GM19397 (cell line): ENCODE data around the gene CNGA1.

Source experiments
- ATAC-seq: cut with Tn5 transposase; IDR thresholded peaks from one replicate; pipeline ENCODE4 v1.9.1; 2021; ENCODE audit warnings: mild to moderate bottlenecking, moderate library complexity; ENCODE audit not compliant: unreplicated experiment

The CNGA1 gene

DNA sequence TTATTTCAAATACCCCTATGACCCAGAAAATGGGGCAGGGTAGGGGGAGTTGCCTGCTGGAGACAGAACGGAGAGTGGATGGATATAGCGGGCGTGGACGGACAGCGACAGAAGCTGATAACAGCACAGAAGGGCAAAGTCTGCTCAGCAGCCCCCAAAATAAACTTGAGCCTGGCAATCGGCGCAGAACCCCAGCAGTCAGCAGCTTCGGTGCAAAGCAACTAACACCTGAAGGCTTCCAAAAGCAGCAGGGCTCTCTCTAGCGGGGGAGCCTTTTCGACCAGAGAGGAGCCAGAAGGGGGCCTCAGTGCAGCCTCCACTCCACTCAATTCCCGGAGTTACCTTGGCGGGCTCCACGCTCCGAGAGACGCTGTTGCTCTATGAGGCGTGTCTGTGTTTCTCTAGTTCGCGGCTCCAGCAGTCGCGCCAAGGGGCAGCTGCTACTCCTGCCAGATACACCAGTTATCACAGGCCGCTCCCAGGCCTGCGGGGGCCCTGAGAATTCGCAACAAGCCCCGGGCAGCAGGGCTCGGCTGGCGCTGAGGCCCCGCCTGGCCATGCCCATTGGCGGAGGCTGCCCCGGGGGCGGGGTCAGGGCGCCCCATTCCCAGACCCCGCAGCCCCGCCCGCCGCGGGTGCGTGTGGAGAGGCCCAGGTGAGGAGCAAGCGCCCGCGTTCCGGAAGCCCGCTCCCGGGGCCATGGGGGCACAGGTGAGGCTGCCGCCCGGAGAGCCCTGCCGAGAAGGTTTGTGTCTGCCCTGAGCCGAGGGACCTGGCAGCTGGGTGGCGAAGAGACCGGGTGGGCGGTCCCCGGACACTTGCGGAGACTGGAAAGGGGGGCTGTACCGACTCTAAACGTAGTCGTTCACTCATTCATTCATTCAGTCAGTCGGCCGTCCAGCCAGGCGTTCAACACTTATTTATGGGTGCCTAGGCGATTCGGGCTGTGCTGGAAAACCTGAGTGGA, at the start of gene CNGA1, which contains the start of gene NIPAL1:
CNGA1 (minus strand) TSS at position 541 of the 967 bp plus-strand sequence. CDS start 63,992 bp downstream, outside the sequence.
NIPAL1 (plus strand) TSS at position 632 of the 967 bp plus-strand sequence; CDS start at position 700, 68 bp downstream.
- peak; percentile 91 for ATAC-seq

DNA sequence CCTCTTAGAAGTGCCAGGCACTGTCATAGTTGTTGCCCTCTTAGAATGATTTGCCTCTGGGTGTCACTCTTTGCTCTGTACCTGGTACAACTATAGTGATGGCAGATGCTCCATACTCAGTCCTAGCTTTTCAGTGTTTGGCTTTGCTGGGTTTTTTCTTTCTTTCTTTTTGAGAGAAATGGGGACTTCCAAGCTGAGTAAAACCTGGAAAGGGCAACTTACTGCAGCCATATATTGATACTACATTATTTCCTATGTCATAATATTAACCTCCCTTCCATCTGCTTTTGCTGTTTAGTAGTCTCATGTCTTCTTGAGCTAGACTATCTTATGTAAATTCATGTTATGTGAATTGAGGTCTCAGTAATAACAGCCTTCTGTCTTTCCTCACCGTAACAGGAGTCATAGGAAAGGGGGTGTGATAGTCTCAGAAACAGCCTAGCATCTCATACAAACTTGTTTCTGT, 49.1 kb upstream of the CNGA1 start:
- ATAC-seq: peak; percentile 64

DNA sequence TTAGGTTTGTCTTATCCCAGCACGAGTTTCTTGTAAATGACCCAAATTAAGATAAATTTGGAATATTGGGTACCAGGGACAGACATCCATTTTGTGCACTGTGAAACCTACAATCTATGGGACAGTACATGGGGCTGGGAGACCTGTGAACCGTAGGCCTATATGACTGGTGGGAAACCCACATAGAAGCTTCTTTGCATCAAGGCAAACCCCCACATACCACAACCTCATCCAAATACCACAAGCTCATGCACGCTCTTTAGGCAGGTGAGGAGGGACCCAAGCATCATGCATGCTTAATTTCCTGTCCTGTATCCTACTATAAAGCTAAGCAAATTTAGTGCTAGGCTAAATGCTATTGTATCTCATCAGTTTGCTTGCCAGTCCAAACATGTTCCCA, 47.9 kb upstream of the CNGA1 start:
- ATAC-seq: no peak

DNA sequence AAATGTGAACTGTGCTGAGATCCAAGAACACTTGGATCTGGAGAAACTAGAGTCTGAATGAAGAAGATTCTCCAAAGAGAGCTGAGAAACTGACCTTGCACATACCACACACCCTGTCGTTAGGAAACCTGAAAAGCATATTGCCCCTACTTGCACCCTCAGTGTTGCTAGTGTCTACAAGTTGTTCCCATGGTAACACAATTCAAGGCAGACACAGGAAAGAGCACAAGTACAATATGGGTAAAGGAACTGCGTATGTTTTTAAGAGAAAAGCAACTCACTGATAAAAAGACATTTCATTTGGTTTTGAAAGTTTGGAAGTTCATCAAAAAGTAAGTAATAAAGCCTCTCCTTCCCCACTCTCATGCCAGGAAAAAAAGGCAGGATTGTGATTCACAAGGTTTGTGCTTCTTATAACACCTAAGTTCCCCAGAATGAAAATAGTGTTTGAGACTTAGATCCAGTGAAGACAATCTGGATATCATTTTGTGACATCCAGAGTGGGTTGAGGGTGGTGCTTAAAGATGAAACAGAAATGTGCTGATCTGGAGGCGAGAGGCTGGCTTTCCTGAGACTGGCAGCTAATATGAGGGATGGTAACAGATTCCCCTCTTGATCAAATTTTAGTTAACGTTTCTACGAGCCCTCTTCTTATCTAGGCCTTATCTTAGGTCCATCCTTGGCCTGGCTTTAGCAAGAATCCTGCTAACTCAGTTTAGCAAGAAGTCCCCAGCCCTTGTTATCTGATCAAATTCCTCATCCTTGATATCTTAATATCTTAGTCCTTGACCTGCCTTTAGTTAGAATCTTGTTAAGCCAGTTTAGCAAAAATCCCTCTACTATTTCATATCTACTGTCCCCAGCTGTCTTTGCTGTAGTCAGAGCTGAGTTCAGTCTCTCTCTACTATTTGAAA, 42.4 kb upstream of the CNGA1 start:
- no peak for ATAC-seq

DNA sequence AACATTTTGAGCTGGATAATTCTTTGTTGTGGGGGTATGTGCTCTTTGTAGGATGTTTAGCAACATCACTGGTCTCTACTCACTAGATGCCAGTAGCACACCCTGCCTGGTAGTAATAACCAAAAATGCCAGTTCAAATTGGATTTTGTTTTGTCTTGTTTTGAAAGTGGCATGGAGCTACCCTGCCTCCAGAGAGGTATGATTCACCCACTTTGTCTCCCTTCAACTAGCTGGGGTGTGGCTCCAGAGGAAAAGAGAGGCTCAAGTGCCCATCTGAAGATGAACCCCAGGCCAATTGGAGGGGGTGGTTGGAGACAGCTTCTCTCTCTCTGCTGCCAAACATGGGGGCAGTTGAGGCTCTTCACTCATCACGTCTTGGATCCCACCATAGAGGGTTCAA, 34.6 kb upstream of the CNGA1 start:
- no peak for ATAC-seq

DNA sequence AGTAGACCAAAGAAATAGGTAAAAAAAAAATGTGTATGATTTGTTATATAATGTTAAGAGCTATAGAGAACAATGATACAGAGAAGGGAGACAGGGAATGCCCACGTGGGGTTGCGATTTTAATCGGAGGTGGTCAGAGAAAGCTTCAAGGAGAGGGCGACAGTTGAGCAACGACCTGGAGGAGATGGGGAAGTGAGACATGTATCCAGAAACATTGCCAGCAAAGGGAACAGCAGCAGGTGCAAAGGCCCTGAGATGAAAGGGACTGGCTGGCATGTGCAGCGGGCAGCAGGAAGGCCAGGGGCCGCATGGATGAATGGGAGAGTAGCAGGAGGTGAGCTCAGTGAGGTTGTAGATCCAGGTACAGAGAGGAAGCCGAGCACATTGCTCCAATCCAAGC, 33.0 kb upstream of the CNGA1 start:
- ATAC-seq: no peak

DNA sequence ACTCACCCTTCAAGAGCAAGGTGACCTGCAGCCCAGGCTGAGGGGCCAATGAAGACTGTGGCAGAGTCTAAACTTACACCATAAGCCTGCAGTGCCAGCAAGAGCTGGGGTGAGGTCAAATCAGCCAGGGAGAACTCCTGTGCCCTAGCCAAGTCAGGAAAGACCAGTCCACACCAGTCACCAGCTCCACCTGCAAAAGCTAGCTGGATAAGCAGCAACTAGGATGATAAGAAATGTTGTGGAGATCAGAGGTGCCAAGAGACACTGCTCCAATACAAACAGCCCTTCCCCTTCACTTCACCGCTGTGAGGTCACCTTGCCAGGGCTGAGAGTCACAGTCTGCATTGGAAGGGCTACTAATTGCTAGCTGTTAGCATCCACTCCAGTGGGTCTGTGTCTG, 31.4 kb upstream of the CNGA1 start:
- ATAC-seq: peak; percentile 9

DNA sequence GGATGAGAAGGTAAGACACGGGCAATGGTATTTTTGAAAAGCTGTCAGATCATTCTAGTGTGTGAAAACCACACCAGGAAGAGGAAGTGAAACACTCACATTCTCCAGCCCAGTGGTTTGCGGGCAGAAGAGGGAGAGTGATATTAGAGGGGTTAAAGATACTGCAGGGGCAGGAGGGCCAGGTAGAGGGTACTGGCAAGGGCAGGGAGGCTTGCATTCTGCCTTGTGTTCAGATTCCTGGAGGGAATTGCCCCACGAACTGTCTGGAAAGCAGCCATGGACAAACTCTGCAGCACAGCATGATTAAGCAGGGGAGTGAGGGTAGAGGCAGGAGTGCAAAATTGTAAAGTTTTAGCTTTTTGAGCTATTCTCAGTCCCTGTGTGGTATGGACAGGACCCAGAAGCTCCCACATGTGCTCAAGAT, 31.0 kb upstream of the CNGA1 start:
- ATAC-seq: peak; percentile 96

DNA sequence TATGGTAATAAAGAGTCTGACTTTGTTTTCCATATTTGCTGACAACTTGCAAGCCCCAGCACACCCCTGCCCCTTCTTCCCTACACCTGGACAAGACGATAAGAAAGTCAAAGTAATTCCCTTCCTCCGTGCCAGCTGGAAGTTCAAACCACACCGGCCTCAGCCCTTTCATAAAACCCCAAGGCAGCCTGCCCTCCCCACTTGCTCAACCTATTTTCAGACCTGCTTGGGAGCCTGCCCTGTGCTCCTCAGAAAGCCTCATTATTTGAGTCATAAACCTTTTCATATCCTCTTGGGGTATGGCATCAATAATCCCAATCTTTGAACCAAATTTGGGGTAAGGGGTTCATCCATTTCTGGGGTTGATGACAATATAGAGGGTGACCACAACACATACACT, 29.6 kb upstream of the CNGA1 start:
- no peak for ATAC-seq

DNA sequence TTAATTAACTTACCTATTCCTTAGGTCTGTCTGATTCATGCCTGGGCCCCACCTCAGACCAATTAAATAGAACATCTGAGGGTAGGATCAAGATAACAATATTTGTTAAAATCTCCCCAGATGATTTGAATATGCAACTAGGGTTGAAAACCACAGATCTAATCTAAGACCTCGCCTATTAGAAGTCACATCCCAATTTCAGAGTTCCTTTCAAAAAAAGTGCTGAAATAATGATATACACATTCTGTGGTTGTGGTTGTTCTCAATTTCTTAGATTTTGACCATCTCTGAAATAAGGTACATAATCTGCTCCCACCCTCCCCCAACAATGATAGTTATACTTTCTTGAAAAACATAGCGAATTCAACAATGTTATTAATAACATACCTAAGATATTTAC, 27.8 kb upstream of the CNGA1 start:
- ATAC-seq: no peak

DNA sequence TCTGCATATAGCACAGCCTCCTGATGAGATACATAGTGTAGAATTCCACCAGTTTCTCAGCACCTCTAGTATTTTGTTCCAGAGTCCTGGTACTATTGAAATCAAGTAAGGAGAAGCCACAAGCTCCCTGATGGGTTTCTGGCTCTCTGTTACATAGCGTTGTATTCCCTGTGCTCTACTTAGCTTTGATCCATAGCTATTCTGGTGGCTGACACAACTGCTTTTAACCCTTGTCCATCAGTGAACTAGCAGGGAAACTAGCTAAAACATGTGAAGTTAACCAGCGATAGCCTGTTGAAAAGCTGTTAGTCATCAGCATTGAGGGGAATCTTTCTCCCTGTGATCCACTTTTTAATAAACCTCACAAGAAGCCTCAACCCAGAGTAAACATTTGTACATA, 27.0 kb upstream of the CNGA1 start:
- no peak for ATAC-seq

DNA sequence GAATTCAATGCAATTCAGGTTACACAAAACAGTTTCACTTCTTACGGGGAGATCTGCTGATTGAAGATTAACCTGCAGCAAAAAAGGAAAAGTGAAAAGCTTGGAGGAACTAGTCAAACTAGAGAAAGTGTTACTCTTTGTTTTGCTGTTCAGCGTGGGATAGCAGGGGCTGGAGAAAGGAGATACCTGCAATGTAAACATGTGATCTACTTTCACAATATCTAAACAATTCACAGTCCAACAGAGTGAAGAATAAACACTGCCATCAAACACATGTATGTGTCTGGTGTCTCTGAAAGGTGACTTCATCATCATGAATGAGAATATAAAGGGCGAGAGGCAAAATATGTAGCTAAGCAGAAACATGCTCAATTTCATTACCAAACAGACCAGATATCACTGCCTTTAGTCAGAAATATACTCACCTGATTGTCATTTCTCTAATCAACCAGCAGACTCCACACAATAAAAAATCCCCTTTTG, 26.5 kb upstream of the CNGA1 start:
- no peak for ATAC-seq

DNA sequence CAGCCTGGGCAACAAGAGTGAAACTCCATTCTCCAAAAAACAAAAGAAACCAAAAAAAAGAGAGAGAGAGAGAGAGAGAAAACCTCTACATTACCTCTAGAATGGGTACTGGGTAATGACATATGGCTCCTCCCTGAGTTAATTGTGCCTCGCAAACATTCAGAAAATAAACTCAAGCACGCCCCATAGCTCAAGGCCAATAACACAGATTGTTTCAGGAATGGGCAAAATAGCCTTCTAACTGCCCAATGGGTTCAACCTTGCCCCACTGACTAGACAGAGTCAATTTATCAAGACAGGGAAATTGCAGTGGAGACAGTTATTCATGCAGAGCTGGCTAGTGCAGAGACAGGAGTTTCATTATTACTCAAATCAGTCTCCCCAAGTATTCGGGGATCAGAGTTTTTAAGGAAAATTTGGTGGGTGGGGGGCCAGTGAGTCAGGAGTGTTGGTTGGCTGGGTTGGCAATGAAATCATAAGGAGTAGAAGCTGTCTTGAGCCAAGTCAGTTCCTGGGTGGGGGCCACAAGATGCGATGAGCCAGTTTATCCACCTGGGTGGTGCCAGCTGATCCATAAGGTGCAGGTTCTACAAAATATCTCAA, 25.2 kb upstream of the CNGA1 start:
- no peak for ATAC-seq

DNA sequence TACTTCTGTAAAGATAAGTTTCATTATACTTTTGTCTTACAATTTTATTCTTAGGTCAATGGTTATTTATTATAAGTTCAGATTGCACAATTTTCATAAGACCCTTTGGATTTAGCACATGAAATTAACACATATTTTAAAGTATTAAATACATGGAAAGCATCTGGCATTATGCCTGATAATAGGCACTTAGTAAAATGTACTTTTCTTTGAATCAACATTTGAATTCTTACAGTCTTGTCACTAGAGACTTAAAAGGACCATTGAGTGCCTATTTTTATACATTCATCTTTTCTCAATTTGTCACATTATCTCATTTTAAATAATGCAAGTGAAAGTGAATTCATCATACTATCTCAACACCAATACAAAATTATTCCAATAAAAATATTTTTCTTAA, 23.1 kb upstream of the CNGA1 start:
- no peak for ATAC-seq

DNA sequence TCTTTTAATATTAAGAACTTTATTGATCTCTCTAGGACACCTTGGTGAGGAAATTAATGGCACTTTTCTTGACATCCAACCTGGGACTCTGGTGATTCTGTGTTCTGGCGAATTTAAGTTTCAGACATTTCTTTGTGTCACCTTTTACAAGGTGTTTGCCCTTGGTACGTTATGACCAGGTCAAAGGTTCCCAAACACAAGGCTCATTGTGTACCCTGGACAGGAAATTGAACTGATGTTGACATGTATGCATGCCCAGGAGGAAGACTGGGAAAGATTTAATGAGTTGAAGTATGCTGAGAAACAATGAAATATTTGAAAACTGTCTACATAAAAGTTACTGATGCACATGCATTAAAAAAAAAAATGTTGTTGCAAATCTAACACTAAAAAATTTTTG, 22.2 kb upstream of the CNGA1 start:
- no peak for ATAC-seq

DNA sequence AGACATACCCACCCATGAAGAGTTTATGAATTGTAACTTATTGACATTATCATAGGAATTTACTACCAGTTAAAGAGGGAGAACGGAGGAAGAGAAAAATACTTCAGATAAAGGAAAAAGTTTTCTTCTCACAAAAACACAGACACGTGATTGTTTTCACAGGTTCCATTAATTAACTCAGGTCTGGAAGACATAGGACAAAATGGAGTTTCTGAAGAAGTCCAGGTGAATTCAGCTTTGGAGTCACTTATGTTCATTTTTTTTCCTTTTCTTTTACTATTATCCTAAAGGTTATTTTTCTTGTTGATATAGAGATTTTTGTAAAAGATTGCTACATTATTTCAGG, 20.6 kb upstream of the CNGA1 start:
- no peak for ATAC-seq

DNA sequence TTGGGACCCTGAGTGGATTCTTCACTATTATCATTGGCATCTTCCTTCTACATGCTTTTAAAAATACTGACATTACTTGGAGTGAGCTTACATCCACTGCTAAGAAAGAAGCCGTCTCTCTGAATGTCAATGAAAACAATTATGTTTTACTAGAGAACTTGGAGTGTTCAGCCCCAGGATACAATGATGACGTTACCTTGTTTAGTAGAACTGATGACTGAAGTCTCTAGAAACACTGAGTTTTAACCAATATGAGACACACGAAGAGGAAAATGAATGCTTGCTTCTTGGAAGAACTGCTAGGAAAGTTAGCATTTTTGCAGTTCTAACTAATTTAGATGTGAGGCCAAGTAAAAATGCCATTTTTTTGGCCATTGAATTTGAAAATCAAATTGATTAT, 19.5 kb upstream of the CNGA1 start:
- no peak for ATAC-seq

DNA sequence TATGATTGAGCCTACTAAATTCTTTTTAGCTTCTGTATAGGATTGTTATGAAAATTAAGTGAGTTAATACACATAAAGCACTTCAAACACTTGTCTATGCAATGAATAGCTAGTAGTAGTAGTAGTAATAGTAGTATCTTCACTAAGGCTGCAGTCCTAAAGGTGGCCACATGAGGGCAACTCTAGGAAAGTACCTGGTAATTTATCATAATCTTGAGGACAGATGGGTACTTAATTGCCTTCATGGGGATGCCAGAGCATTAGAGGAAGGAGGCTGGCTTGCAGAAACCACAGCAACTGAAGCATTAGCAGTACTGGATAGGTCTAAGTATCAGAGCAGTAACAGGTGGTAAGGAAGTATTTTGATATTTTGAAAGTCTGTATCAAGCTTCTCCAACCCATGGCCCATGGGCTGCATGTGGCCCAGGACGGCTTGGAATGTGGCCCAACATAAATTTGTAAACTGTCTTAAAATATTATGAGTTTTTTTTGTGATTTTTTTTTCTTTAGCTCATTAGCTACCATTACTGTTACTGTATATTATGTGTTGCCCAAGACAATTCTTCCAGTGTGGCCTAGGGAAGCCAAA, 17.4 kb upstream of the CNGA1 start:
- peak; percentile 40 for ATAC-seq

DNA sequence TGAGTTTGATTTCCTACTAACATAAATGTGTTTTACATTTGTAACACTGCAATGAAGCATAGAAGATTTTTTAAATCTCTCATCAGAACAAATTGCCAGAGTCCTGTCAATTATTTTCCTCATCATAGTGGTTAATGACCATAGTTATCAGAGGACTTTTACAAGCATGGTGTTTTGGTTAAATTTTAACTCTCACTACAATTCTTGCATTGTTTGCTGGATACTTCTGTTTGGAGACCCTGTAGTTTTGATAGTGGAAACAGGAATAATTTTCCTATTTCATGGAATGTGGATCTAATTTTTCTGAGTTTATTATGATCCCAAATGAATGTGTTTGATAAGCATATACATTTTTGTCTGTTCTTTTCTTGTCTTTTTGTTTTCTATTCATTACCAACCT, 16.9 kb upstream of the CNGA1 start:
- ATAC-seq: no peak

DNA sequence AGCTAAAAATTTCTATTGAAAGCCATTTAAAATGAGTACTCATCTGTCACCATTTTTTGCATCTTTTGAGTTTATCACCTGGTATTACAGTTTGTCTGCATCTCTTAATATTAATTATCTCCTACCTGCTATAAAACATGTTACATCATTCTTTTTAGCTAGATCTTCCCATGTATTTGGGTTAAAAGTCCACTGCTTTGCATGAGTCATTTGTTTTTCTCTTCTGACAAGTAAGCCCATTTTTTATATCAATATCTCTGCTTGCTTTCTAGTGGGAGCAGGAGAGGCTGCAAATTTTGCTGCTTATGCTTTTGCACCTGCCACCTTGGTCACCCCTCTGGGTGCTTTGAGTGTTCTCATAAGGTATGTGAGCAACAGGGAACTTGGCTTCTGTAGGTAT, 16.2 kb upstream of the CNGA1 start:
- ATAC-seq: no peak
